Fibroblast of pulmonary artery (primary cell): ENCODE measurements around the gene ZSCAN1.

ENCODE experiments used
- DNase-seq: peaks from one replicate; pipeline ENCODE4 v3.0.0-alpha.2; 2010; ENCODE audit warnings: low read depth
- H3K4me3 ChIP-seq: replicated peaks from 2 replicates; pipeline ENCODE4 v1.5.1; 2011; ENCODE audit warnings: low read depth, mild to moderate bottlenecking, control low read depth, low read length, moderate library complexity
- TF ChIP-seq, protein P1 (sequence below): IDR thresholded peaks from 2 replicates; pipeline ENCODE4 v1.5.1; 2011; ENCODE audit warnings: mild to moderate bottlenecking, control low read depth, low read length, inconsistent platforms; ENCODE audit errors: missing control alignments

ZSCAN1 gene

GRCh38 chr19:58046856-58047255, 13.0 kb downstream of the ZSCAN1 start:
- H3K4me3 ChIP-seq, result no peak overlapping the region
- no peak for DNase-seq
- TF ChIP-seq, protein P1, sequence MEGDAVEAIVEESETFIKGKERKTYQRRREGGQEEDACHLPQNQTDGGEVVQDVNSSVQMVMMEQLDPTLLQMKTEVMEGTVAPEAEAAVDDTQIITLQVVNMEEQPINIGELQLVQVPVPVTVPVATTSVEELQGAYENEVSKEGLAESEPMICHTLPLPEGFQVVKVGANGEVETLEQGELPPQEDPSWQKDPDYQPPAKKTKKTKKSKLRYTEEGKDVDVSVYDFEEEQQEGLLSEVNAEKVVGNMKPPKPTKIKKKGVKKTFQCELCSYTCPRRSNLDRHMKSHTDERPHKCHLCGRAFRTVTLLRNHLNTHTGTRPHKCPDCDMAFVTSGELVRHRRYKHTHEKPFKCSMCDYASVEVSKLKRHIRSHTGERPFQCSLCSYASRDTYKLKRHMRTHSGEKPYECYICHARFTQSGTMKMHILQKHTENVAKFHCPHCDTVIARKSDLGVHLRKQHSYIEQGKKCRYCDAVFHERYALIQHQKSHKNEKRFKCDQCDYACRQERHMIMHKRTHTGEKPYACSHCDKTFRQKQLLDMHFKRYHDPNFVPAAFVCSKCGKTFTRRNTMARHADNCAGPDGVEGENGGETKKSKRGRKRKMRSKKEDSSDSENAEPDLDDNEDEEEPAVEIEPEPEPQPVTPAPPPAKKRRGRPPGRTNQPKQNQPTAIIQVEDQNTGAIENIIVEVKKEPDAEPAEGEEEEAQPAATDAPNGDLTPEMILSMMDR, result no peak

DNA sequence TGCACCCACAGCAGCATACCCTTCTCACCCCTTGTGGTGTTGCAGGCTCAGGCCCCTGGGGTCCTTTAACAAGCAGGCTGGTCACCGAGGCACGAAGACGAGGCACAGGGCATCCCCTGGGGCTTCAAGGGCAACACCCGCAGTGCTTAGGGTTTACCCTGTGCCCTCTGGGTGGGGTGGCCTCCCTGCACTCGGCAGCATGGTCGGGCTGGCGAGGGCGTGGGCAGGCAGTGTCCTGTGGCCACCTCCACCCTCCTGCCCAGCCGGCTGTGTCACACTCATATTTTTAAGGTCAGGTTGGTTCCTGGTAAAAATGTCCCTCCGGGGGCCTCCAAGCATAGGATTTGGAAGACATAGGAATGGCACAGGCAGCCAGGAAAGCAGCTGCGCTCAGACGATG, 13.8 kb downstream of the ZSCAN1 start:
- H3K4me3 ChIP-seq, result no peak overlapping the region
- DNase-seq, result no peak
- TF ChIP-seq, protein P1, result no peak

DNA sequence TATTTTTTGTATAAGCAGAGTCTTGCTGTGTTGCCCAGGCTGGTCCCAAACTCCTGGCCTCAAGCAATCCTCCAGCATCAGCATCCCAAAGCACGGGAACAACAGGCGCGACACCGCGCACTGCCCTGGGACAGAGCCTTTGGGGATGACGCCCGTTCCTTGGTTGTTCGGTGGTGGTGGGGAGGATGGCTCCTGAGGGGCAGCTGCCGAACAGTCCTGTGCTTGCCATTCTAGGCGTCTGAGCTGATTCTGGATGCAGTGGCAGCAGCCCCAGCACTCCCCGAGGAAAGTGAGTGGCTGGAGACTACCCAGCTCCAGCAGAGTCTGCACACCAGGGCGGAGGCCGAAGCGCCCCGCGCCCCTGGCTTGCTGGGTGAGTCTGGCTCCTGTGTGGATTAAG, 18.4 kb downstream of the ZSCAN1 start:
- TF ChIP-seq, protein P1, result no peak
- no peak overlapping the region for H3K4me3 ChIP-seq
- DNase-seq, result no peak

DNA sequence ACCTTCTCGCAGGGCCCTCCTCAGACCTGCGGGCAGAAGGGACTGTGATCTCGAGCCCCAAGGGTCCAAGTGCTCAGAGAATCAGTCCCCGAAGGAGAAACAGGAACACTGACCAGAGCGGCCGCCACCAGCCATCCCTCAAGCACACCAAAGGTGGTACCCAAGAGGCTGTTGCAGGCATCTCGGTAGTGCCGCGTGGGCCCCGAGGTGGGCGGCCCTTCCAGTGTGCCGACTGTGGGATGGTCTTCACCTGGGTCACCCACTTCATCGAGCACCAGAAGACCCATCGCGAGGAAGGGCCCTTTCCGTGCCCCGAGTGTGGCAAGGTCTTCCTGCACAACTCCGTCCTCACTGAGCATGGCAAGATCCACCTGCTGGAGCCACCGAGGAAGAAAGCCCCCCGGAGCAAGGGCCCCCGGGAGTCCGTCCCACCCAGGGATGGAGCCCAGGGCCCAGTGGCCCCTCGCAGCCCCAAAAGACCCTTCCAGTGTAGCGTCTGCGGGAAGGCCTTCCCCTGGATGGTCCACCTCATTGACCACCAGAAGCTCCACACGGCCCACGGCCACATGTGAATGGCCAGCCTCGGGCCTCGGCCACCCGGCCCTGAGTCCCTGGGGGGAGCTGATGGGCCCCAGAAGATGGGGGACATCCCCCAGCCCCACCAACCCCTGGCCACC, 19.8 kb downstream of the ZSCAN1 start:
- no peak overlapping the region for H3K4me3 ChIP-seq
- DNase-seq, result no peak

GRCh38 chr19:58054901-58055874, 21.4 kb downstream of the ZSCAN1 start:
- TF ChIP-seq, protein P1, result no peak
- peak overlapping the region; percentile 14 for H3K4me3 ChIP-seq
- DNase-seq, result peak; percentile 12

More for the DNA sequence above, 19.8 kb downstream of the ZSCAN1 start:
- TF ChIP-seq, protein P1, result no peak

GRCh38 chr19:58056261-58056660, 22.4 kb downstream of the ZSCAN1 start:
- no peak overlapping the region for H3K4me3 ChIP-seq
- TF ChIP-seq, protein P1, result no peak

More at GRCh38 chr19:58056261-58056660, 22.4 kb downstream of the ZSCAN1 start:
- no peak for DNase-seq
